ENCODE results near the gene C2orf66. TPM values are rescaled to one million over a fixed set of nuclear protein-coding genes. Genes with fewer than 3 reads are reported as not detected.

Gene C2orf66
- total RNA-seq (under 1 TPM in 1 of 9 donors, not detected in 8; 0.16 TPM), polyA plus RNA-seq (under 1 TPM in 1 of 2 donors, not detected in 1; 0.11 TPM)
- long read RNA-seq, donor 1 = 0 reads
- long read RNA-seq, donor 2 = 0 reads
- long read RNA-seq, donor 3 = 0 reads

- intact Hi-C loops (cut with DNase I) = no loop called here
- Histone ChIP-seq H3K27me3 (no peaks in the 10 kb centered on the region), H3K36me3 (no peaks in the 10 kb centered on the region), H3K4me1 (no peaks in the 10 kb centered on the region), H3K27ac (no peak within 1 kb of the TSS), H3K4me3 (no peak within 1 kb of the TSS), H3K9me3 (no peaks in the 10 kb centered on the region)
- TF ChIP-seq CTCF (IDR thresholded peaks at IDR 0.05) (no peak), POLR2A (IDR thresholded peaks at IDR 0.05) (no peak)
- WGBS, 4 donors = 57 to 71% (median 66%) methylated on average over 1 of the region's 1 CpG
- no peak for DNase-seq
- ATAC-seq = no peak
Measured at GRCh38 chr2:196809260-196809659, at the start of gene C2orf66. C2orf66 (minus strand) TSS chr2:196809355; CDS start chr2:196809336, 19 bp downstream.

DNA sequence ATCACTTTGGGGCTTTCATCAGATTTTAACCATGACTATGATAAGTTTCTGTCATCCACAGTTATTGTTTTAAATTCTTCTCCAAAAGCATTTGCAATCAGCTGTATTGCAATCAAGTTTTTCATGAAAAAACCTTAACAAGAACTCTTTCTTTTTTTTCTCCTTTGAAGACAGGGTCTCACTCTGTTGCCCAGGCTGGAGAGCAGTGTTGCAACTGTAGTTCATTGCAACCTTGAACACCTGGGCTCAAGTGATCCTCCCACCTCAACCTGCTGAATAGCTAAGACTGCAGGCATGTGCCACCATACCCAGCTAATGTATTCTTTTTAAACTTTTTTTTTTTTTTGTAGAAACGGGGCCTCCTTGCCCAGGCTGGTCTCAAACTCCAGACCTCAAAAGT is 45.5 kb upstream of the C2orf66 start:
- peaks cover 0 to 8% (median 0%) of the 10 kb centered on the region in 9 donors for H3K36me3 ChIP-seq
- H3K27me3 ChIP-seq = no peaks in the 10 kb centered on the region
- TF ChIP-seq CTCF (IDR thresholded peaks at IDR 0.05) (no peak), POLR2A (IDR thresholded peaks at IDR 0.05) (no peak)
- no peak overlapping the region for H3K4me3 ChIP-seq
- H3K27ac ChIP-seq = no peak overlapping the region
- DNase-seq (no peak), ATAC-seq (no peak)
- WGBS, 4 donors = 88 to 96% (median 94%) methylated on average over 1 of the region's 1 CpG
- intact Hi-C loops (cut with DNase I) = loop anchor here in 2 of 10 donors (5.0 to 10.0 kb wide), 2 partner anchors 520 to 523 kb away; no protein-coding TSS in a partner anchor
- peaks cover 0 to 12% (median 4%) of the 10 kb centered on the region in 12 donors for H3K9me3 ChIP-seq
- H3K4me1 ChIP-seq = no peaks in the 10 kb centered on the region

- DNase-seq = no peak
- Histone ChIP-seq H3K36me3 (peaks cover 0 to 8% (median 0%) of the 10 kb centered on the region in 9 donors), H3K9me3 (peaks cover 0 to under 1% (median 0%) of the 10 kb centered on the region in 12 donors), H3K4me1 (no peaks in the 10 kb centered on the region), H3K27me3 (no peaks in the 10 kb centered on the region), H3K27ac (no peak overlapping the region), H3K4me3 (no peak overlapping the region)
- intact Hi-C loops (cut with DNase I) = loop anchor here in 2 of 10 donors (5.0 to 10.0 kb wide), 2 partner anchors 521 to 524 kb away; no protein-coding TSS in a partner anchor
- ATAC-seq = no peak
- WGBS, 4 donors = 72 to 77% (median 74%) methylated on average over 4 of the region's 4 CpGs
- no peak for TF ChIP-seq POLR2A (IDR thresholded peaks at IDR 0.05)
- no peak for TF ChIP-seq CTCF (IDR thresholded peaks at IDR 0.05)
Measured at GRCh38 chr2:196853301-196854087, 44.3 kb upstream of the C2orf66 start.

- Histone ChIP-seq H3K27me3 (no peaks in the 10 kb centered on the region), H3K4me1 (no peaks in the 10 kb centered on the region), H3K4me3 (no peak overlapping the region), H3K9me3 (no peaks in the 10 kb centered on the region), H3K36me3 (peaks cover 0 to 22% (median 4%) of the 10 kb centered on the region in 9 donors), H3K27ac (no peak overlapping the region)
- 70 to 91% (median 80%) methylated on average over 1 of the region's 1 CpG for WGBS, 4 donors
- DNase-seq (no peak), ATAC-seq (no peak)
- intact Hi-C loops (cut with DNase I) = loop anchor here in 2 of 10 donors (5.0 to 10.0 kb wide), 2 partner anchors 524 to 526 kb away; no protein-coding TSS in a partner anchor
- no peak for TF ChIP-seq CTCF (IDR thresholded peaks at IDR 0.05)
- TF ChIP-seq POLR2A (IDR thresholded peaks at IDR 0.05) = no peak
Measured at GRCh38 chr2:196851088-196851487, 41.9 kb upstream of the C2orf66 start.
